HEK293 (cell line): ENCODE measurements around the gene LRRC43.

ENCODE experiments used
- CTCF ChIA-PET: fragments of 350-600 bp; formaldehyde crosslinking; extraction: SDS; loops from one replicate; lab custom pipeline; 2021; ENCODE audit warnings: antibody characterized with exemption; lab: Yijun Ruan, JAX
- POLR2A ChIA-PET: fragments of 300-600 bp; formaldehyde crosslinking; extraction: SDS; loops from one replicate; lab custom pipeline; 2020; ENCODE audit warnings: antibody characterized with exemption, inconsistent platforms; lab: Yijun Ruan, JAX
- H3K27ac ChIP-seq: fragments of 200-500 bp; sonication (Bioruptor generic); 2 replicates; pipeline ENCODE4 v1.5.1; 2014; ENCODE audit warnings: low read depth, low read length, control low read depth, inconsistent platforms; ENCODE audit errors: extremely low read depth
- H3K36me3 ChIP-seq, 2 experiments: fragments of 200-500 bp in 1 of 2; sonication (Bioruptor generic) in 1 of 2; 1 replicate in 1 of 2; 2 replicates in 1 of 2; pipeline ENCODE4 v1.5.1; 2014 to 2017; ENCODE audit warnings: inconsistent platforms in 2 of 2, low read length in 2 of 2; ENCODE audit not compliant: control insufficient read depth in 2 of 2, insufficient read depth in 1 of 2
- H3K4me1 ChIP-seq: fragments of 200-500 bp; sonication (Bioruptor generic); 2 replicates; pipeline ENCODE4 v1.5.1; 2014; ENCODE audit warnings: mild to moderate bottlenecking, low read length, inconsistent platforms; ENCODE audit not compliant: control insufficient read depth, insufficient read depth
- H3K4me3 ChIP-seq: 2 replicates; pipeline ENCODE4 v1.5.1; 2011; ENCODE audit warnings: low read depth, mild to moderate bottlenecking, control low read depth, low read length, moderate library complexity
- H3K9me3 ChIP-seq: fragments of 200-500 bp; sonication (Bioruptor generic); 2 replicates; pipeline ENCODE4 v1.5.1; 2014; ENCODE audit warnings: low read depth, low read length, inconsistent platforms; ENCODE audit not compliant: control insufficient read depth, insufficient read depth
- HOXD13 ChIP-seq: sonication (generic); formaldehyde crosslinking; IDR thresholded peaks from 2 replicates; pipeline ENCODE4 v1.8.0; 2022; ENCODE audit warnings: missing genetic modification reagents, borderline replicate concordance
- KLF8 ChIP-seq: fragments of 450-650 bp; formaldehyde crosslinking; IDR thresholded peaks from 2 replicates; pipeline ENCODE4 v1.5.1; 2016; ENCODE audit warnings: missing biosample characterization, missing genetic modification characterization
- TRIM28 ChIP-seq: IDR thresholded peaks from 2 replicates; pipeline ENCODE4 v1.6.1; 2011; ENCODE audit warnings: low read length, control low read depth, borderline replicate concordance
- ZNF175 ChIP-seq: fragments of 450-650 bp; formaldehyde crosslinking; IDR thresholded peaks from 2 replicates; pipeline ENCODE4 v1.5.1; 2016; ENCODE audit warnings: missing biosample characterization, missing genetic modification characterization
- ZNF221 ChIP-seq: fragments of 450-650 bp; formaldehyde crosslinking; IDR thresholded peaks from 2 replicates; pipeline ENCODE4 v1.5.1; 2017; ENCODE audit warnings: missing biosample characterization, missing genetic modification characterization, borderline replicate concordance
- ZNF350 ChIP-seq: fragments of 450-650 bp; formaldehyde crosslinking; IDR thresholded peaks from 2 replicates; pipeline ENCODE4 v1.5.0; 2017; ENCODE audit warnings: missing biosample characterization, mild to moderate bottlenecking, missing genetic modification characterization
- ZNF426 ChIP-seq: fragments of 450-650 bp; formaldehyde crosslinking; IDR thresholded peaks from 2 replicates; pipeline ENCODE4 v1.5.1; 2017; ENCODE audit warnings: missing biosample characterization, missing genetic modification characterization, mild to moderate bottlenecking, inconsistent platforms, moderate library complexity
- ZNF558 ChIP-seq: fragments of 450-650 bp; formaldehyde crosslinking; IDR thresholded peaks from 2 replicates; pipeline ENCODE4 v1.5.1; 2016; ENCODE audit warnings: missing biosample characterization, missing genetic modification characterization
- ZNF600 ChIP-seq: fragments of 450-650 bp; formaldehyde crosslinking; IDR thresholded peaks from 2 replicates; pipeline ENCODE4 v1.5.1; 2016; ENCODE audit warnings: missing biosample characterization, missing genetic modification characterization
- ZNF658 ChIP-seq: fragments of 450-650 bp; formaldehyde crosslinking; IDR thresholded peaks from 2 replicates; pipeline ENCODE4; 2016; ENCODE audit warnings: missing biosample characterization, missing genetic modification characterization
- ZNF664 ChIP-seq: fragments of 450-650 bp; formaldehyde crosslinking; IDR thresholded peaks from 2 replicates; pipeline ENCODE4 v1.5.1; 2016; ENCODE audit warnings: missing biosample characterization, missing genetic modification characterization
- ZNF677 ChIP-seq: fragments of 450-650 bp; IDR thresholded peaks from 2 replicates; pipeline ENCODE4 v1.5.0; 2018; ENCODE audit warnings: missing biosample characterization, mild to moderate bottlenecking, missing genetic modification characterization, moderate library complexity
- ZNF837 ChIP-seq: fragments of 450-650 bp; formaldehyde crosslinking; IDR thresholded peaks from 2 replicates; pipeline ENCODE4 v1.5.1; 2016; ENCODE audit warnings: missing biosample characterization, missing genetic modification characterization
- TF ChIP-seq, protein P1 (sequence below): fragments of 450-650 bp; IDR thresholded peaks from 2 replicates; pipeline ENCODE4 v1.5.1; 2018; ENCODE audit warnings: missing biosample characterization, missing genetic modification characterization
- TF ChIP-seq, protein P2 (sequence below): fragments of 450-650 bp; formaldehyde crosslinking; conservative IDR thresholded peaks from 2 replicates; pipeline ENCODE4 v1.5.1; 2016; ENCODE audit warnings: low read depth, missing biosample characterization, missing genetic modification characterization
- TF ChIP-seq, protein P3 (sequence below): fragments of 450-650 bp; formaldehyde crosslinking; IDR thresholded peaks from 2 replicates; pipeline ENCODE4 v1.5.1; 2016; ENCODE audit warnings: missing biosample characterization, missing genetic modification characterization, borderline replicate concordance

Gene LRRC43

DNA sequence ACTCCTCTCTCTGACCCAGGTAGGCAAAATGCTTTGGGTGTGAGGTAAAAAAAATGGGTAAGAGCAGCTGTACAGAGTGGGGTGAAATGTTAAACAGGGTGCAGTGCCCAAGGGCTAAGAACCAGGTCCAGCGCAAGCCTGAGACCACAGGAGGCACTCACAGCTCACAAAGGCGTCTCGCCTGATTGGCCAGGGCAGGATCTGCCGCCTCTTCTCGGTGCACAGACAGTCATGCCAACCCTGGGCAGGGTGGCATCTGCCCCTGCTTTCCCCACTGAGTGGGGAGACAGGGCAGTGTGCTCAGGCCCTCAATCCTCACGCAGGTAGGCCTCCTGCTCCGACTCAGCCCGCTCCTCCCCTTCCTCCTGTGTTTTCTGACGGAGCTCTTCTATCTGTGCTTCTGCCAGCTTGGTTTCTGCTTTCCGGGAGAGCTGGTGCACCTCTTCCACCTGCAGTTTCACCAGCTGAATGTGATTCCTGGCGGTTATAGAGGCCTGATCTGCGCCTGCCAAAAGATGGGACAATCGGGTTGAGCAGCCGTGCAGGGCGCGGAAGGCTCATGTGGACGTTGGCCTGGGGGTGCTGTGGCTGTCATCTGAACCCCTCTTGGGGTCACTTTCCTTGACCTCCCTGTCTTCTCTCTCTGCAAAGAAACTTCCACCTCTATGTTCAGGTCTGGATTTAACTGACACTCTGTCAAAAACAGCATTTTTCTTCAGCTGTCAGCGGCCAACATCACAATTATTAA lies 25.3 kb downstream of the LRRC43 start:
- TF ChIP-seq ZNF426 (no peak), ZNF600 (tag by site-specific recombination) (0 out of 2 replicates have a peak, but pooled peaks have one; percentile 45), ZNF350 (tag by site-specific recombination) (no peak)
- TF ChIP-seq, protein P1, sequence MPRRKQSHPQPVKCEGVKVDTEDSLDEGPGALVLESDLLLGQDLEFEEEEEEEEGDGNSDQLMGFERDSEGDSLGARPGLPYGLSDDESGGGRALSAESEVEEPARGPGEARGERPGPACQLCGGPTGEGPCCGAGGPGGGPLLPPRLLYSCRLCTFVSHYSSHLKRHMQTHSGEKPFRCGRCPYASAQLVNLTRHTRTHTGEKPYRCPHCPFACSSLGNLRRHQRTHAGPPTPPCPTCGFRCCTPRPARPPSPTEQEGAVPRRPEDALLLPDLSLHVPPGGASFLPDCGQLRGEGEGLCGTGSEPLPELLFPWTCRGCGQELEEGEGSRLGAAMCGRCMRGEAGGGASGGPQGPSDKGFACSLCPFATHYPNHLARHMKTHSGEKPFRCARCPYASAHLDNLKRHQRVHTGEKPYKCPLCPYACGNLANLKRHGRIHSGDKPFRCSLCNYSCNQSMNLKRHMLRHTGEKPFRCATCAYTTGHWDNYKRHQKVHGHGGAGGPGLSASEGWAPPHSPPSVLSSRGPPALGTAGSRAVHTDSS (tag by site-specific recombination): no peak
- H3K9me3 ChIP-seq: no peaks in the 10 kb centered on the region
- peaks cover 4% of the 10 kb centered on the region; the same call in 1 of the 2 replicates for H3K4me1 ChIP-seq
- peaks cover 49 to 57% of the 10 kb centered on the region in 2 experiments for H3K36me3 ChIP-seq
- no peak overlapping the region for H3K27ac ChIP-seq
- ChIA-PET POLR2A (interaction anchor here (0.5 to 1.2 kb wide), 2 partner anchors 13 to 15 kb away, joined by 3 to 5 read pairs; no protein-coding TSS in a partner anchor), CTCF (interaction anchor here (1.0 kb wide), 1 partner anchor 93 kb away, joined by 3 read pairs; no protein-coding TSS in a partner anchor)
- no peak overlapping the region for H3K4me3 ChIP-seq

DNA sequence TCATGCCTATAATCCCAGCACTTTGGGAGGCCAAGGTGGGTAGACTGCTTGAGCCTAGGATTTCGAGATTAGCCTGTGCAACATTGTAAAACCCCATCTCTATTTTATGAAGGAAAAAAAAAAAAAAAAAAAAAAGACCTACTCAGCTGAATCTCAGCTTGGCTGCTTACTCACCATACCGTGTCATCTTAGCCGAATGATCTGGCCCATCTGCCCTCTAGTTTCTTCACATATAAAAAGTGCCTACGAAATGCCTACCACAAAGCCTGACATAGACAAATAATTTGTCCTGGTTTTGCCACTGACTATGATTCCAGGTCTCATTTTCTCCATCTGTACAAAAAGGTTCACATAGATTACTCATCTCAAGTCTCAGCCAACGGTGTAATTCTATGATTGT lies 32.8 kb downstream of the LRRC43 start:
- H3K36me3 ChIP-seq: peaks cover 59 to 86% of the 10 kb centered on the region in 2 experiments

DNA sequence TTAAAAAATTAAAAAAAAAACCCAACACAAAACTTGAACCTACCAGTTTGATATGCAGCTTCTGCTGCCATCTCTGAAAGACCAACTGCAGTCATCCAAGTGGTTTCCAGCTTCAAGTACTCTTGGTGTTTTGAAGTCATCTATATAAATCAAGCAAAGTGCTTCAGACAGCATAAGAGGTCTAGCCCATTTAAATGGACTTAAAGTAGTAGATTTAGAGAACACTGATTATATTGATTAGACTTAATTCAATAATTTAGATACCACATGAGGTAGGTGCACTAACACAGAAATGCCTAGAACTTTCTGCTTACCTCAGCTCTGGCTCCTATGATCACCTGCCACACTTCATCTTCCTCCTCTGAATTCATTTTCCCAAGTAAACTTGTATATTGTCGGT lies 33.5 kb downstream of the LRRC43 start:
- Histone ChIP-seq H3K9me3 (no peaks in the 10 kb centered on the region), H3K4me3 (no peak overlapping the region), H3K36me3 (peaks cover 55 to 86% of the 10 kb centered on the region in 2 experiments), H3K27ac (no peak overlapping the region), H3K4me1 (no peaks in the 10 kb centered on the region)
- no peak for TF ChIP-seq TRIM28
- TF ChIP-seq ZNF664 (tag by site-specific recombination): no peak
- TF ChIP-seq HOXD13 (CRISPR knock-in tag): no peak
- TF ChIP-seq ZNF658 (tag by site-specific recombination): no peak
- TF ChIP-seq, protein P2, sequence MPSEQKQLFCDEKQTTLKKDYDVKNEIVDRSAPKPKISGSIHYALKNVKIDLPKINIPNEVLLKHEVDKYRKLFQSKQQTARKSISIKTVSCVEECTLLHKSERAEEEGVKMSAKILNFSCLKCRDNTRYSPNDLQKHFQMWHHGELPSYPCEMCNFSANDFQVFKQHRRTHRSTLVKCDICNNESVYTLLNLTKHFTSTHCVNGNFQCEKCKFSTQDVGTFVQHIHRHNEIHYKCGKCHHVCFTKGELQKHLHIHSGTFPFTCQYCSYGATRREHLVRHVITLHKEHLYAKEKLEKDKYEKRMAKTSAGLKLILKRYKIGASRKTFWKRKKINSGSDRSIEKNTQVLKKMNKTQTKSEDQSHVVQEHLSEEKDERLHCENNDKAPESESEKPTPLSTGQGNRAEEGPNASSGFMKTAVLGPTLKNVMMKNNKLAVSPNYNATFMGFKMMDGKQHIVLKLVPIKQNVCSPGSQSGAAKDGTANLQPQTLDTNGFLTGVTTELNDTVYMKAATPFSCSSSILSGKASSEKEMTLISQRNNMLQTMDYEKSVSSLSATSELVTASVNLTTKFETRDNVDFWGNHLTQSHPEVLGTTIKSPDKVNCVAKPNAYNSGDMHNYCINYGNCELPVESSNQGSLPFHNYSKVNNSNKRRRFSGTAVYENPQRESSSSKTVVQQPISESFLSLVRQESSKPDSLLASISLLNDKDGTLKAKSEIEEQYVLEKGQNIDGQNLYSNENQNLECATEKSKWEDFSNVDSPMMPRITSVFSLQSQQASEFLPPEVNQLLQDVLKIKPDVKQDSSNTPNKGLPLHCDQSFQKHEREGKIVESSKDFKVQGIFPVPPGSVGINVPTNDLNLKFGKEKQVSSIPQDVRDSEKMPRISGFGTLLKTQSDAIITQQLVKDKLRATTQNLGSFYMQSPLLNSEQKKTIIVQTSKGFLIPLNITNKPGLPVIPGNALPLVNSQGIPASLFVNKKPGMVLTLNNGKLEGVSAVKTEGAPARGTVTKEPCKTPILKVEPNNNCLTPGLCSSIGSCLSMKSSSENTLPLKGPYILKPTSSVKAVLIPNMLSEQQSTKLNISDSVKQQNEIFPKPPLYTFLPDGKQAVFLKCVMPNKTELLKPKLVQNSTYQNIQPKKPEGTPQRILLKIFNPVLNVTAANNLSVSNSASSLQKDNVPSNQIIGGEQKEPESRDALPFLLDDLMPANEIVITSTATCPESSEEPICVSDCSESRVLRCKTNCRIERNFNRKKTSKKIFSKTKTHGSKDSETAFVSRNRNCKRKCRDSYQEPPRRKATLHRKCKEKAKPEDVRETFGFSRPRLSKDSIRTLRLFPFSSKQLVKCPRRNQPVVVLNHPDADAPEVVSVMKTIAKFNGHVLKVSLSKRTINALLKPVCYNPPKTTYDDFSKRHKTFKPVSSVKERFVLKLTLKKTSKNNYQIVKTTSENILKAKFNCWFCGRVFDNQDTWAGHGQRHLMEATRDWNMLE (tag by site-specific recombination): no peak
- ChIA-PET CTCF (interaction anchor here (0.5 to 0.7 kb wide), 2 partner anchors 78 to 281 kb away, joined by 3 to 4 read pairs; no protein-coding TSS in a partner anchor), POLR2A (interaction anchor here (2.2 kb wide), 1 partner anchor 10 kb away, joined by 10 read pairs; the partner anchor contains the start of gene DIABLO)

More for the DNA sequence above, 32.8 kb downstream of the LRRC43 start:
- ChIA-PET POLR2A (interaction anchor here (0.9 to 2.2 kb wide), 2 partner anchors 9 to 10 kb away, joined by 3 to 10 read pairs; partner anchors contain the start of gene DIABLO), CTCF (interaction anchor here (0.5 to 1.5 kb wide), 4 partner anchors 23 to 282 kb away, joined by 3 to 7 read pairs (median 4); no protein-coding TSS in a partner anchor)
- Histone ChIP-seq H3K27ac (no peak overlapping the region), H3K9me3 (no peaks in the 10 kb centered on the region), H3K4me3 (no peak overlapping the region), H3K4me1 (no peaks in the 10 kb centered on the region)
- TF ChIP-seq, protein P3, sequence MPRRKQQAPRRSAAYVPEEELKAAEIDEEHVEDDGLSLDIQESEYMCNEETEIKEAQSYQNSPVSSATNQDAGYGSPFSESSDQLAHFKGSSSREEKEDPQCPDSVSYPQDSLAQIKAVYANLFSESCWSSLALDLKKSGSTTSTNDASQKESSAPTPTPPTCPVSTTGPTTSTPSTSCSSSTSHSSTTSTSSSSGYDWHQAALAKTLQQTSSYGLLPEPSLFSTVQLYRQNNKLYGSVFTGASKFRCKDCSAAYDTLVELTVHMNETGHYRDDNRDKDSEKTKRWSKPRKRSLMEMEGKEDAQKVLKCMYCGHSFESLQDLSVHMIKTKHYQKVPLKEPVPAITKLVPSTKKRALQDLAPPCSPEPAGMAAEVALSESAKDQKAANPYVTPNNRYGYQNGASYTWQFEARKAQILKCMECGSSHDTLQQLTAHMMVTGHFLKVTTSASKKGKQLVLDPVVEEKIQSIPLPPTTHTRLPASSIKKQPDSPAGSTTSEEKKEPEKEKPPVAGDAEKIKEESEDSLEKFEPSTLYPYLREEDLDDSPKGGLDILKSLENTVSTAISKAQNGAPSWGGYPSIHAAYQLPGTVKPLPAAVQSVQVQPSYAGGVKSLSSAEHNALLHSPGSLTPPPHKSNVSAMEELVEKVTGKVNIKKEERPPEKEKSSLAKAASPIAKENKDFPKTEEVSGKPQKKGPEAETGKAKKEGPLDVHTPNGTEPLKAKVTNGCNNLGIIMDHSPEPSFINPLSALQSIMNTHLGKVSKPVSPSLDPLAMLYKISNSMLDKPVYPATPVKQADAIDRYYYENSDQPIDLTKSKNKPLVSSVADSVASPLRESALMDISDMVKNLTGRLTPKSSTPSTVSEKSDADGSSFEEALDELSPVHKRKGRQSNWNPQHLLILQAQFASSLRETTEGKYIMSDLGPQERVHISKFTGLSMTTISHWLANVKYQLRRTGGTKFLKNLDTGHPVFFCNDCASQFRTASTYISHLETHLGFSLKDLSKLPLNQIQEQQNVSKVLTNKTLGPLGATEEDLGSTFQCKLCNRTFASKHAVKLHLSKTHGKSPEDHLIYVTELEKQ: no peak
- TF ChIP-seq ZNF558 (tag by site-specific recombination): no peak
- TF ChIP-seq ZNF175: no peak
- TF ChIP-seq, protein P1 (tag by site-specific recombination): no peak
- no peak for TF ChIP-seq ZNF837 (tag by site-specific recombination)
- TF ChIP-seq ZNF677 (tag by site-specific recombination): no peak
- no peak for TF ChIP-seq ZNF221 (tag by site-specific recombination)
- TF ChIP-seq KLF8 (tag by site-specific recombination): no peak
